Activated naive CD8-positive, alpha-beta T cell treated with anti-CD3 and anti-CD28 coated beads, Interleukin-2, amount 50 U/mL, for 16 hours (primary cell): ENCODE measurements around the gene BCAP29.
"Not testable (repeated sequence)": the region's sequence is repeated elsewhere in the genome, so short reads cannot be mapped to it uniquely, and the experiment has no call there.

Source experiments
- DNase-seq: peaks from one replicate; pipeline ENCODE4 v3.0.0-alpha.2; 2020; ENCODE audit warnings: low read depth, low spot score

BCAP29 gene

GRCh38 chr7:107622429-107622828 lies 42.4 kb downstream of the BCAP29 start:
- no peak for DNase-seq

GRCh38 chr7:107622894-107623293 lies 42.8 kb downstream of the BCAP29 start:
- no peak for DNase-seq

GRCh38 chr7:107627002-107627401 lies 47.0 kb downstream of the BCAP29 start:
- no peak for DNase-seq

GRCh38 chr7:107628461-107629064 lies 48.5 kb downstream of the BCAP29 start:
- DNase-seq: no peak

GRCh38 chr7:107630342-107630741 lies 50.3 kb downstream of the BCAP29 start:
- no peak for DNase-seq

GRCh38 chr7:107631588-107632491 lies 51.8 kb downstream of the BCAP29 start:
- DNase-seq: no peak

GRCh38 chr7:107632492-107632865 lies 52.4 kb downstream of the BCAP29 start:
- no peak for DNase-seq

- no peak for DNase-seq
These were observed 58.5 kb downstream of the BCAP29 start for GRCh38 chr7:107638594-107638993.

- DNase-seq: not testable (repeated sequence)
These were observed 59.0 kb downstream of the BCAP29 start for GRCh38 chr7:107639070-107639469.

- DNase-seq: no peak
These were observed 61.6 kb downstream of the BCAP29 start for GRCh38 chr7:107641676-107642075.

- DNase-seq: no peak
These were observed 62.5 kb downstream of the BCAP29 start for GRCh38 chr7:107642501-107642900.

- no peak for DNase-seq
These were observed 63.4 kb downstream of the BCAP29 start for GRCh38 chr7:107643407-107643806.

- DNase-seq: no peak
These were observed 63.9 kb downstream of the BCAP29 start for GRCh38 chr7:107643938-107644308.

GRCh38 chr7:107644309-107644974 lies 64.4 kb downstream of the BCAP29 start:
- DNase-seq: no peak

- no peak for DNase-seq
These were observed 72.6 kb downstream of the BCAP29 start for GRCh38 chr7:107652642-107653041.

- DNase-seq: no peak
These were observed 78.4 kb downstream of the BCAP29 start for GRCh38 chr7:107658467-107658866.

GRCh38 chr7:107659666-107660065 lies 79.6 kb downstream of the BCAP29 start:
- no peak for DNase-seq

GRCh38 chr7:107660381-107661080 lies 80.5 kb downstream of the BCAP29 start, which contains the start of gene SLC26A4:
SLC26A4 (plus strand) TSS chr7:107660828; CDS start chr7:107661642, 814 bp downstream.
- DNase-seq: no peak

GRCh38 chr7:107661081-107661864 lies 81.2 kb downstream of the BCAP29 start:
- no peak for DNase-seq

GRCh38 chr7:107661865-107662379 lies 81.9 kb downstream of the BCAP29 start:
- DNase-seq: no peak

- no peak for DNase-seq
These were observed 83.2 kb downstream of the BCAP29 start for GRCh38 chr7:107663196-107663595.
